Stomach smooth muscle (tissue), 2 donors: ENCODE measurements around the gene MTF2.

Experiments used
- H3K27ac ChIP-seq: one replicate; pipeline ENCODE4 v1.7.0; 2013; ENCODE audit warnings: mild to moderate bottlenecking, low read length, inconsistent platforms
- H3K27me3 ChIP-seq, 2 donors: one replicate each; pipeline ENCODE4 v1.7.0; 2013; ENCODE audit warnings: low read length in 2 of 2; ENCODE audit not compliant: insufficient read depth in 2 of 2, control insufficient read depth in 1 of 2
- H3K36me3 ChIP-seq, 2 donors: one replicate each; pipeline ENCODE4 v1.7.0; 2013; ENCODE audit warnings: low read length in 2 of 2; ENCODE audit not compliant: control insufficient read depth in 2 of 2, insufficient read depth in 2 of 2
- H3K4me1 ChIP-seq: one replicate; pipeline ENCODE4 v1.7.0; 2013; ENCODE audit warnings: low read length; ENCODE audit not compliant: control insufficient read depth, insufficient read depth
- H3K4me3 ChIP-seq, 2 donors: one replicate each; pipeline ENCODE4 v1.7.0; 2013; ENCODE audit warnings: low read length in 2 of 2
- H3K9ac ChIP-seq, 2 donors: one replicate each; pipeline ENCODE4 v1.7.0; 2013; ENCODE audit warnings: low read length in 2 of 2, mild to moderate bottlenecking in 1 of 2
- H3K9me3 ChIP-seq, 2 donors: one replicate each; pipeline ENCODE4 v1.7.0; 2013; ENCODE audit warnings: low read length in 2 of 2; ENCODE audit not compliant: control insufficient read depth in 2 of 2
- donor health status: healthy.
- donor health status: Pancreatic carcinoma.

The MTF2 gene

DNA sequence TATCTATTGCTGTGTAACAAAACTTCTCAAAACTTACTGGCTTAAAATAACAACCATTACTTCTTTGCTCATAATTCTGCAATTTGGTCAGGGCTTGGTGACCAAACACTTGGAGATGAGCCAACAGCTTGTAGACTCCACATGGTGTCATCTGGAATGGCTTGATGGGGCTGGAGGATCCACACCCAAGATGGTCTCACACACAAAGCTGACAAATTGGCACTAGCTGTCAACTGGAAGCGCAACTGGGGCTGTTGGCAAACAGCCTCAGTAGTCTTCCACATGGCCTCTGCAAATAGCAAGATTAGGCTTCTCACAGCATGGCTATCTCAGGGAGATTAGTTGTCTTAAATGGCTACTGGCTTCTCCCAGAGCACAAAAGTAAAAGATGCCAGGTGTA lies 27.1 kb upstream of the MTF2 start:
- Histone ChIP-seq H3K9me3 (no peaks in the 10 kb centered on the region), H3K4me1 (no peaks in the 10 kb centered on the region), H3K4me3 (no peak overlapping the region), H3K27ac (no peak overlapping the region), H3K36me3 (no peaks in the 10 kb centered on the region), H3K27me3 (no peaks in the 10 kb centered on the region), H3K9ac (no peak overlapping the region)

DNA sequence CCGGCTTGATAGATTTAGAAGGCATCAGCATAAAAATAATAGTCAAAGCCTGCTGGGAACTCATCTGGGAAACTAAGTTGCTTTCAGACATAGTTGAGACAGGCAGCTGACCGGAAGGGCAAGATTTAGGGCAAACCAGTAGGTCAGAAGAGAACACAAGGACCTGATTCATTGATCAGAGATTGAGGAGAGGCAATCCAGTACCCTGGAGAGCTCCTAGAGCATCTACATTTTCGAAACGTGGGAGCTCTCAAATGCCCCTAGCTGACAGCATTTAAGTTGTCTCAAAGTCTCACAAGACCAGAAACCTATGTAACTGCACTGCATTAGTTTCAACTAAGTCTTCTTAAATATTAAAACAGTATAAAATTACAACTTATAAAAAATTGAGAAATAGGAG lies 22.9 kb upstream of the MTF2 start:
- Histone ChIP-seq H3K9ac (no peak overlapping the region), H3K36me3 (no peaks in the 10 kb centered on the region), H3K4me3 (no peak overlapping the region), H3K27me3 (no peaks in the 10 kb centered on the region), H3K9me3 (no peaks in the 10 kb centered on the region), H3K27ac (no peak overlapping the region), H3K4me1 (no peaks in the 10 kb centered on the region)

- Histone ChIP-seq H3K36me3 (no peaks in the 10 kb centered on the region), H3K27me3 (no peaks in the 10 kb centered on the region), H3K4me1 (no peaks in the 10 kb centered on the region), H3K9ac (no peak overlapping the region), H3K9me3 (no peaks in the 10 kb centered on the region), H3K27ac (no peak overlapping the region), H3K4me3 (no peak overlapping the region)
Observed at GRCh38 chr1:93056649-93057048, 22.4 kb upstream of the MTF2 start.

GRCh38 chr1:93061895-93062792 lies 16.9 kb upstream of the MTF2 start:
- no peaks in the 10 kb centered on the region for H3K9me3 ChIP-seq
- H3K4me1 ChIP-seq, result no peaks in the 10 kb centered on the region
- no peak overlapping the region for H3K9ac ChIP-seq
- H3K36me3 ChIP-seq, result no peaks in the 10 kb centered on the region
- no peaks in the 10 kb centered on the region for H3K27me3 ChIP-seq
- H3K4me3 ChIP-seq, result no peak overlapping the region
- H3K27ac ChIP-seq, result no peak overlapping the region

DNA sequence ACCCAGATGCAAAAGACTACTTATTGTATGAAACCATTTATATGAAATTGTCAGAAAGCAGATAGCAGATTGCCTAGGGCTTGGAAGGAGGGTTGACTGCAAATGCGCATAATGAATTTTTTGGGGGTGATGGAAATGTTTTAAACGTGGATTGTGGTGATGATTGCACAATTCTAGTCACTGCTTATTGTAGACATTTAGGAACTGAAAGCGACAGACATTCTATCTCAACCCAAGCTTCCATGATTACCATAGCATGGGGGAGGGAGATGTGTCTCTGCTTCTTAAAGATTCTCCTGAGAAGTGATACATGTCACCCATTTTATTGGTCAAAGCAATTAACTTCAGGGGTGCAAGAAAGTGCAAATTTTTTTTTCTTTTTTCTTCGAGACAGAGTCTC lies 2.8 kb upstream of the MTF2 start:
- no peaks in the 10 kb centered on the region for H3K9me3 ChIP-seq

DNA sequence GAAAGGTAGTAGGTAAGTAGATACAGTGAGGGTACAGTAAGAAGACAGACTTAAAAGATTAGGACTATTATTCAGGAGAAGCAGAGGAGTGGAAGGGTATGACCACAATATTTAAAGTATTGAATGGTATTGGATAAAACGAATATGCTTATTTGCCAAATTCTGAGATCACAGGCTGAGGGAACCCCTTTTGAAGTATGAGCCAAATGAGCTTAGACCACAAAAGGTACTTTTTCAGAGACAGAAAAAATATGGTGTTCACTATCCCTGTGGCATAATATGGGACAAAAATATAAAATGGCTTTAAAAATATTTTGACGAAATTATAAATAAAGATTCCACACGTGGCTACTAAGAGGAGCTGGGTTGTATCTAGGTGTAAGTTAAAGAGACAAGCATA lies 880 bp upstream of the MTF2 start:
- H3K27ac ChIP-seq, result no peak overlapping the region
- peak overlapping the region; percentile 88 to 97 for H3K4me3 ChIP-seq
- no peaks in the 10 kb centered on the region for H3K9me3 ChIP-seq
- H3K36me3 ChIP-seq, result no peaks in the 10 kb centered on the region
- peaks cover 10% of the 10 kb centered on the region for H3K4me1 ChIP-seq
- H3K9ac ChIP-seq, result peak overlapping the region; percentile 87 to 94
- H3K27me3 ChIP-seq, result no peaks in the 10 kb centered on the region

More for the DNA sequence above, 2.8 kb upstream of the MTF2 start:
- no peaks in the 10 kb centered on the region for H3K36me3 ChIP-seq
- peaks cover 10% of the 10 kb centered on the region for H3K4me1 ChIP-seq
- no peaks in the 10 kb centered on the region for H3K27me3 ChIP-seq
- no peak overlapping the region for H3K27ac ChIP-seq
- no peak overlapping the region for H3K9ac ChIP-seq
- no peak overlapping the region for H3K4me3 ChIP-seq

GRCh38 chr1:93078638-93078985 lies 471 bp upstream of the MTF2 start:
- no peaks in the 10 kb centered on the region for H3K9me3 ChIP-seq
- peak overlapping the region; percentile 88 to 97 for H3K4me3 ChIP-seq
- H3K27ac ChIP-seq, result peak overlapping the region; percentile 74
- no peaks in the 10 kb centered on the region for H3K36me3 ChIP-seq
- H3K9ac ChIP-seq, result peak overlapping the region; percentile 87 to 94
- H3K27me3 ChIP-seq, result no peaks in the 10 kb centered on the region
- peaks cover 10% of the 10 kb centered on the region for H3K4me1 ChIP-seq

- peak overlapping the region; percentile 87 to 94 for H3K9ac ChIP-seq
- H3K27me3 ChIP-seq, result no peaks in the 10 kb centered on the region
- peaks cover 10% of the 10 kb centered on the region for H3K4me1 ChIP-seq
- H3K9me3 ChIP-seq, result no peaks in the 10 kb centered on the region
- no peaks in the 10 kb centered on the region for H3K36me3 ChIP-seq
- peak overlapping the region; percentile 88 to 97 for H3K4me3 ChIP-seq
- H3K27ac ChIP-seq, result peak overlapping the region; percentile 74
Observed at GRCh38 chr1:93079685-93080141, 630 bp downstream of the MTF2 start.

DNA sequence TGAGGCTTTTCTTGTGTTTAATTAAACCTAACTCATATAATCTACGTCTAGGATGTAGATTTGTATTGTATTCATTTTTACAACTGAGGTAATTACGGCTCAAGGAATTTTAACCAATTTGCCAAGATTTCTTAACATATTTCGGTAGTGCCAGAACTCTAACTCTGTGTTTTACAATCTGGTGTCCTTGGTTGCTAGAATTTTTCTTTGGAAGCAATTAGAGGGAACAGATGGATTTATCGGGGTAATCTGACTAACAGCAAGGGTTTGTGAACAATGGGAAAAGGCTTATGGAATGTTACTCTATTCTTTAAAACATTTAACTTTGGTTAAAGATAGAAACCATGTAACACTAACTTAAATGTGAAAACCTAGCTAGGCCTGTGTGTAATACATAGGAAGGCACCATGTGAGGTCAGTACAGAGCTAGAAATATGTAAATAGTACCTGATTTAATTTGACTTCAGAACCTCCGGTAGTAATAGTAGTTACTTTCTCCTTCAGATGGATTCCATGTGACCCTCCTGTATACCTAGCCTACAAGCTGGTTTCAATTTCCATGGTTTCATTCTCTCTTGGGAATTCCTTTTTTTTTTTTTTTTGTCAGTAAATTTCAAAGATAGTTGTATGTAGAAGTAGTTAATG lies 1.2 kb downstream of the MTF2 start:
- peaks cover 10% of the 10 kb centered on the region for H3K4me1 ChIP-seq
- peak overlapping the region; percentile 88 to 97 for H3K4me3 ChIP-seq
- no peaks in the 10 kb centered on the region for H3K9me3 ChIP-seq
- H3K9ac ChIP-seq, result peak overlapping the region; percentile 87 to 94
- H3K27me3 ChIP-seq, result no peaks in the 10 kb centered on the region
- no peaks in the 10 kb centered on the region for H3K36me3 ChIP-seq
- H3K27ac ChIP-seq, result peak overlapping the region; percentile 74

DNA sequence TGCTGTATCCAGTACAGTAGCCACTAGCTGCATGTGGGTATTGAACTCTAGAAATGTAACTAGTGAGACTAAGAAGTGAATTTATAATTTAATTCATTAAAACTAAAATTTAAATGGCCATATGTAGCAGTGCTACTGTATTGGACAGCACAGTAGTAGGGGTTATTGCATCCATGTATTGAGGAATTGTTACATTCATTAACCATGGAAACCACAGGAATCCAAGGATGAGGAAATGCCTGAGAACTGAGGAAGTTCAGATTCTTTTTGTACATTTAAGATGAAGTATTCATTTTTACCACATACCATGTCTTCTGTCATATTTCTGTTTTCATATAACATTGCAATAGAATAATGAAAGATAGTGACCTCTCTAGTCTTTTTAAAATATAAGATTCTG lies 2.6 kb downstream of the MTF2 start:
- H3K27me3 ChIP-seq, result no peaks in the 10 kb centered on the region
- no peaks in the 10 kb centered on the region for H3K9me3 ChIP-seq
- H3K9ac ChIP-seq, result no peak overlapping the region
- H3K36me3 ChIP-seq, result peaks cover 3 to 5% of the 10 kb centered on the region in 2 donors
- H3K4me1 ChIP-seq, result peaks cover 10% of the 10 kb centered on the region
- H3K27ac ChIP-seq, result no peak overlapping the region
- H3K4me3 ChIP-seq, result no peak overlapping the region

- Histone ChIP-seq H3K4me1 (peaks cover 10% of the 10 kb centered on the region), H3K27ac (no peak overlapping the region), H3K4me3 (no peak overlapping the region), H3K9me3 (no peaks in the 10 kb centered on the region), H3K36me3 (peaks cover 3 to 5% of the 10 kb centered on the region in 2 donors), H3K9ac (no peak overlapping the region), H3K27me3 (no peaks in the 10 kb centered on the region)
Observed at GRCh38 chr1:93082313-93082712, 3.2 kb downstream of the MTF2 start.
